ENCODE measurements around the gene ESRRG. TPM values are rescaled to one million over a fixed set of nuclear protein-coding genes. Genes with fewer than 3 reads are reported as not detected.
"Not testable (repeated sequence)": the region's sequence is repeated elsewhere in the genome, so short reads cannot be mapped to it uniquely, and the experiment has no call there.

The ESRRG gene
- 0.40 TPM for total RNA-seq

DNA sequence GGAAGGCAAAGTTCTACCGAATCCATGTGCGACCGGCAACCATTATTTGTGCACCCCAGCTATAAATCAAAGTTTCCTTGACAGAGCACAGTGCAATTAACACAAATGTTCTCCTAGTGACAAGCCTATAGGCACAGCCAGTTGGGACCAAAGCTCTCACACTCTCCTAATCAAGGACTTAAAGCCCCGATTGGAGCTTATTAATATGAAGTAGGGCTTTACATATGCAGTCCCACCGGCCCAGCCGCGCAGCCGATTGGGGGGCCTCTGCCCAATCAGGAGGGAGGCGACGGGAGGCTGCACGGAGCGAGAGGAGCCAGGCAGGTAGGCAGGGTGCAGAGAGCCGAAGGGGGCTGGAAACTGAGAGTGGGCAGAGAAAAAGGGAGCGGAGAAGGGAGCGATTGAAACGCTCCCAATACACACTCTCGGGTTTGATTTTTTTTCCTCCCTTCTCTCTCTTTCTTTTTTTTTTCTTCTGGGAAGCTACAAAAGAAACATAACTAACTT is at the start of gene ESRRG:
Gene ESRRG (minus strand): TSS at position 156 of the 507 bp plus-strand sequence. CDS start 130 bp downstream, at position 26.
- no peak for ATAC-seq

DNA sequence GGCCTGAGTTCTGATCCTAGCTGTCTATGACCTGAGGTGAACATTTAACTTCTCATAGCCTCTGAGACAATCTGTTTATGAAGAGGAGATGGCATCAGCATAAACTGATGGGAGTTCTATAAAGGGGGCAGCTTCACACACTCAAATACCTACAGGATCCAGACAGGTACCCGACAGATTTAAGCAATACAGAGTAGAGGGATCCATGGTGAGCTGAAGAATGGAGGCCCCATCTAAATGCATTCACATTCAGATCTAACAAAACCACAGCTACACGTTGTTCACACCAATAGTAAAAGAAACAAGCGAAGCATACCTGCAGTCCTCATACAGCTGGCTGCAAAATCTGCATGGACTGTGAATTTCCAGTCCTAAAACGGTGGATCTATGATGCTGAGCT is 48.7 kb upstream of the ESRRG start:
- ATAC-seq: no peak

DNA sequence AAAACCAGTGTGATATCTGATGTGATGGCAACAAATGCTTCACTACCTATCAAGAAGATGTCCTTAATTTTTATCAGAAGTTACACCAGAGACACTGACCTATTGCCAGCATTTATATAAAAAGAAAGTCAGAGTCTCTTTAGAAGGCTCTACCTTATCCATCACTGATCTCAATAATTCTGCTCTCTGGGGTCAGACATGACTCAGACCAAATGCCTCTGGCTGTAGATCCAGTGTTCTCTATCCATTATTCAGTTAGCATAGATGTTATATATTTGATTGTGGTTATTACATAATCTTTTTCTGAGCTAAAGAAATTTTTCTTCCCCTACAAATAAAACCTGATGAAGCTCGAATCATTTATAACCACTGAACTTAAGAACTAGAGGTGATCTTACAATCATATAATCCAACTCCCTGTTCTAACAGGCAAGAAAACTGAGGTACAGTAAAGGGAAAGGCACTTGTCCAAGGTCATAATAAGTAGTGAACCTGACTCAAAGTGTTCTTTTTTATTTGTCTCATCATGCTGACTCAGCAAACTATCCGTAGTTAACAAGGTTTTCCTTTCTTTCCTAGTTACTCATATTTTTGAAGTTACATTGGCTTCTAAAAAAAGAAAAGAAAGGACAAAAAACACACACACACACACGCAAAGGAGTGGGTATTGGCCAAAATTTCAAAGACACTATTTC is 43.6 kb upstream of the ESRRG start:
- ATAC-seq: peak; percentile 36

DNA sequence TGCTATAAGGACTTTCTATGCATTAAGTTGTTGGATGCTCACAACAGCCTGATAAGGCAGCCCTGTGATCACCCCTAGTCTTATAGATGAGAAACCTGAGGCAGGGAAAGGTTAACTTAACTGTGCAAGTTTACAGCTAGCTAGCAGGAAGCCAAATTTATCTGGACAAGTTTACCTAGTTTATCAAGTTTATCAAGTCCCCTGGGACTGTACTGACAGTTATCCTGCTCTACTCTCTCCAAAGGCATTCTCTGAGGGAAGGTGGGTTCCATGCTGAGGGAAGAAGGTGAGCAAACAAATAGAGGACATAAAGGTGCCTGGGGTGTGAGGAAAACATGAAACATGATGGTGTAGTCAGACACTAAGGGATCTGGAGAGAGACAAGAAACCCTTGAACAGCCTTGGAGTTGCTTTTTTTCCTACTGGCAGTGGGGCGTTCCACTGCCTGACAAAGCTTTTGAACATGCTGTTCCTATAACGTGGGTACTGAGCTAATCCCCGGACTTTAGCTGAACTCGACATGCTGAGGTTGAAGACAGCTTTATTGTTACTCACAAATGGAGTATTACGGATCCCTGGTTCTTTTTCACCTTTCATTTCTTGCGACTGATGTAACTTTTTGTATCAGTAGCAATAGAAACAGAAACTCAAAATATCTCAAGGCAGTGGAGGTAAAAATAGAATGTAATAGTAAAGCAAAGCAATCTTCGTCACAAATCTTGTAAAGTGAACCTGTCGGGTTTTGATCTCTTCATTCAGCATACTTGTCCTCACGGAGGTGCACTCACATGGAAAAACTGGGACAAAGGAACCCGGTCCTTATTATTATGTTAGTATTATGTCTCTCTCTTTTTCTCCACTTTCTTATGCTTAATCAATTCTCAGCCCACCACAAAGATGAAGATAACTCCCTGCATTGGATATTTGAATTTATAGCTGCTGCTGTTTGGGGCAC is 42.4 kb upstream of the ESRRG start:
- peak; percentile 92 for ATAC-seq

DNA sequence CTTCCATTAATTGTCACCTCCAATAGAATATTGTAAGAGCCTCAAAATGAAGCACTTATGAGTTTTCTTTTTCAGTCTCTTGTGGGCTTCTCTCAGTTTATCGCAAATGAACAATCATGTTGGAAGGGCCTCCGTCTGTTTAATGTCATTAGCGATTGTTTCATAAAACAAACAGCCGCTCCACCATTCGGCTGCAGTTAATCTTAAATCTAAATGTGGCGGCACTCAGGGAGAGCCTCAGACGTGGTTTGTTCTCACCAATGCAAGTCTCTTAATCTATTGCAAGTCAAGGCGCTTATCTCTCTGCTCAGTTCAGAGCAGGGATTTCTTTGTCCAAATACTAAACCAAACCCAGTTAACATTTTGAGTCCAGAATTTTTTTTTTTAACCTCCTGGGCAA is 34.9 kb upstream of the ESRRG start:
- ATAC-seq: no peak

DNA sequence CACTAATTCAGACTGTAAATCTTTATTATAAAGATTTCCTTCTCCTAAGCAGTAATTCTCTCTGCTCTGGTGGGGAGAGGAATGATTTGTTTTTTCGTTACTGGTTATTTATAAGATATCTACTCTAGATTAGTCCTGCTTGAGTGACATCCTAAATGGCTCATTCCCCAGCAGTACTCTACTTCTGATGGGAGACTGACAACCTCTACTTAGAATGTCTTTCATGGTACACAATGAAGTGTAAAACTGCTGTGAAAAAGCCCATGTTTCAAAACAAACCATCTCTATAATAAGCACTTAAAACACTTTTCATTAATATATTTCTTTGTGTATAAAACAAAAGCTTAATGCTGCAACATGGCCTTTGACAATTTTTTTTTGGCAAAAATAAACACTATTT is 33.9 kb upstream of the ESRRG start:
- ATAC-seq: no peak

DNA sequence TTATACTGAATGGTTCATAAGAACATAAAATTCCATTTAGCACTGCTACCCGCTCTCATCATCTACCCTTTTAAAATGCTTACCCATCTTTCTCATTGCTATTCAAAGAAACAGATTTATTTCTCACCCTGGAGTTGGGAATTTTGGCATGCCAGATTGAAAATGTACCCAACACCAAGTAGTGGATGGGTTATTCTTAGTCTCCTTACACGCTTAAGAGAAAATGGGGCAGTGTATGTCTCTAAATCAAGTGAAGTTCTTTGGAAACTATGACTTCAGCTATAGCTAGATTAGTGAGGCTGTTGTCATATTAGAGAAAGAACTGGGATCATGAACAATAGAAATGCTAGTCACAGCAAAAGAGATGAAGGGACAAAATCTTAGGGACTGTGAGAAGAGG is 27.7 kb upstream of the ESRRG start:
- no peak for ATAC-seq

DNA sequence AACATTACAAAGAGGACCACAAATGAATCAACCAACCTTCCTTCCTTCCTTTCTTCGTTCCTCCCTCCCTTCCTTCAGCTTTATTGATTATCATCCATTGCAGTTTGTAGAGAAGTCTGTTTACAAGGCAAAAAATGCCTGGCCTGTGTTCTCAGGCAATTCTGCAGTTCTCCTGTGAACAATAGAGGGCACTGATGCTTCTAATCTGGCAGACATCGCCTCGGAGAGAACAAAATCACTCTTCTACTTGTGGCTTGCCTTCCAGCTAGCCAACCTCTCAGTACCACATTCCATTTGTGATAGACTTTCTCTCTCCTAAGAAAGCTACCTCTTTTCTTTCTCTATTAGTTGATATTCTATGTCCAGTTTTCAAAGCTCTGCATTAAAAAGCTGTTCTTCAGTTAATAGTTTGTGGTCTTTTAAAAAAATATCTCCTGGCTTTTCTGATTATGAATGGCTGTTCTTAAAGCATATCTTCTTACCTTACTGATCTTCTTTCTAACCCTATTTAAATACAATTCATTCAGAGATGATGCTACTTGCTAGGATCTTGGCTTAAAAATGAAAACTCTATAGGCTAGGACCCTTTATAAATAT is 26.9 kb upstream of the ESRRG start:
- peak; percentile 46 for ATAC-seq

DNA sequence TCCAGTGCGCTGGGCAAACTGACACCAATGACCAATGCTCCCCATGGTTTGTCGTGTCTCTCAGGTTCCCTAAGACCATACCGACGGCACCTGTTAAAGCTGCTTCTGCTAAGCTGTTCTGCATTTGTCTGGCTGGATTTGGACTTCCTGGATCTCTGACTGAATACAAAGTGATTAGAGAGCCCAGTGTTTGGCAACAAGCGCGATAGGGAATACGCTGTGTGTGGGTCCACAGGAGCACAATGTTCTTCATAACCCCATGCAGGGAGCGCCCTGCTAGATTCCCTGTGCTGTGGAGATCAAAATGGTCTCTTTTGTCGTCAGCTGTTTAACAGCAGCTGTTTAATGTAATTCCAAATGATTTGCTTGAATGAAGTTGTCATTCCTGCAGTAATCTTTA is 26.0 kb upstream of the ESRRG start:
- no peak for ATAC-seq

DNA sequence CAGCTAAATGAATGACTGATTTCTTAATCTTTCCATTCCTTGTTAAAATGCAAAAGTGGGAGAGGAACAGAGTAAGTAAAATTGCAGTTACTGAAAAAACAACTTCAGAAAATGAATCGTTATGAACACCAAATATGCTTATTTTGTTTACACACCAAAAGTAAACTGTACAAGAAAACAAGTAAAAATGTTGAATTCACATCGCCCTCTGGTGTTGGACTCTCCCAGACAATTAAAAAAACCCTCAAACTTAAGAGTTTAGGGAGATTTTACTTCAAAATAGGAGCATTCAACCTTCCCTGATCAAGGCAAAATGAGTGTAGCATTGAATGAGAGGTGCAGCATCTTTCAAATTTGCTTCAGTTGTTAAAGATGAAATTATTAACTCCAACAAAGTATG is 19.4 kb upstream of the ESRRG start:
- no peak for ATAC-seq

DNA sequence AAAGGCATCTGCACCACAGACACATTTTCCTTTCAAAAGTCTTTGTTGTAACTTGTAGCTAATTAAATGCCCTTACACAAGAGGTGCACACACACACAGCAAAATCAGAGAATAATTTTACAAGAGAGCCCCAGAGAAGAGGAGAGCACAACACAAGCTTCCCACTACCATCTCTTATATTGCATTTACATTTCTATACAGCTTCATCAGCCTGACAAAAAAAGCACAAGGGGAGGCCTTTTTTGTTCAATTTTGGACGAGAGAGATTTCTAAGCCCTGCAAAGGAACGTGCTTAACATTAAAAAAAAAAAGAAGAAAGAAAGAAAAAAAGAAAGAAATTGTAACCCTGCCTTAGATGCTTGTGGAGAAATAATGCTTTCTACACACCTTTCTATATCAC is 17.1 kb upstream of the ESRRG start:
- ATAC-seq: no peak

DNA sequence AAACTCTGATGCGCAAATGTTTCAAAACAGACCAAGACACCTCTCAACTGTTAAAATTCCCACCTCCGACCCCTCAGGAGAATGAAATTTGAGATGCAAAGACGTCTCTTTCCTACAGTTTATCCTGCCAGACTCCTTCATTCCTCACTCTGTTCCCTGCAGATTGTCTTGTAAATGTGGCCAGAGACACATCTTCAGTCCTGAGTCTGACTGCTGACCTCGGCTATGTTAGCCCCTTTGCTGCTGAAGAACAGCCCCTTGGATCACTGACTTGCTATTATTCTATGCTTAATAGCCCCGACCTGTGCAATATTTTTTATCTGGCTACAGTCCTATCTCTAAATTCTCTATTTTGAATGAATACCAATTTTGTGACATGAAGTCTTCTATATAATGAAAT is 16.6 kb upstream of the ESRRG start:
- ATAC-seq: no peak

DNA sequence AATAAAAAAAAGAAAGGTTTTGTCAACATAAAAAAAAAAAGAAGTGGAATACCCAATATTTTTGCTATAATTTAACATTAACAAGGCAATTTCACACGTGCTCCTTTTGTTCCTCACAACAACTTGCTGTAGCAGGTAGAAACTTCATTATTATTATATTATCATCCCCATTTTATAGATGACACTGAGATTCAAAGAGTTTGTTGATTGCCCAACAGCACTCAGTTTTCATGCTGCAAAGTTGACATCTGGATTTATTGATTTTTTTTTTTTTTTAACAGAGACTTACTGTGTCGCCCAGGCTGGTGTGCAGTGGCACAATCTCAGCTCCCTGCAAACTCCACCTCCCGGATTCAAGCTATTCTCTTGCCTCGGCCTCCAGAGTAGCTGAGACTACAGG is 8.9 kb upstream of the ESRRG start:
- no peak for ATAC-seq

DNA sequence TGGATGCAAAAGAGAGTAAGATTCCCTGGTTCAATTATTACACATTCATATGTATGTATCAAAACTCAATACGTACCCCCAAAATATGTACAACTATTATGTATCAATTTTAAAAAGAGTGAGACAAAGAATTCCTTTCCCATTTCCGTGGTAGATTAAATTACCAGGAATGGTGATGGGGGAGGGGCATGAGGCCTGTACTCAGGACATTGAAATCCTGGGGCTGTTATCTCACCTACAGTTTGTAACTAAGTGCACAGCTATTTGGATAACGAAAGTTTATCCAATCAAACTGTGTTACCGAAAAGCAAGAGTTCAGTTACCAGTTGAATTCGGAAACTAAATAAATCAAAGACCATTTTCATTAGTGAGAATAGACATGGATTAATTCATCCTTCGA is 8.3 kb upstream of the ESRRG start:
- no peak for ATAC-seq

DNA sequence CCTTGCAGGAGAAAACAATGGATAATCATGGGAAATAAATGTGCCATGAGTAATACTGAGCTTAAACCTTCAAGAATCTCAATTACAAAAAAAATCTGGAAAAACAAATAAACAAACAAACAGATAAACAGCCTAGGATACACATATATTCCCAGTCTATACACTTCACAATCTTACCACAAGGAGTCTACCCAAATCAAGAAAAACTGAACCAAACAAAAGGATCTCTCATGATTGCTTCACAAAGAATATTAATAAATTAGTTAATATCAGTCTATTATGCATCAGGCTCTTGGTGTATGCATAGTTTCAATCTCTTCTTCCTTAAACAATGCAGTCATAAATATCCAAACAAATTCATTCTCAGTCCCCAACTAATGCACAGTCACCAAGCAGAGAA is 3.2 kb upstream of the ESRRG start:
- no peak for ATAC-seq

DNA sequence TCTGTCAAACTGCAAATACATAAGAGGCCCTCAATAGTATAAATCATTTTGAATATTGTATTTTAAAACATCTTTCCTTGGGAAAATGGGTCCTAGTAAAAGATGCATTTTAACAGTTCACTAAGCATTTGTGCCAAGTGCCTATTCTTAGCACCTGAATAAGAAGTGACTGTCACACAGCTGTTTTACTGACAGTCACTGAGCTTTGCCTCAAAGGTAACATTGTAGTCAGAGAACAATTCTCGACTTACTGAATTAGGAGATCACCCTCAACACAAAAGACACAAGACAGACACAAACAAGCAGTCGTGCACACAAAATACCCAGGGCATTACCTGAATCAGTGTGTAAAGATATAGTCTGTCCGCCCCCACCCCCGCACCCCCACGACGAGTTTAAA is 408 bp downstream of the ESRRG start:
- ATAC-seq: no peak

DNA sequence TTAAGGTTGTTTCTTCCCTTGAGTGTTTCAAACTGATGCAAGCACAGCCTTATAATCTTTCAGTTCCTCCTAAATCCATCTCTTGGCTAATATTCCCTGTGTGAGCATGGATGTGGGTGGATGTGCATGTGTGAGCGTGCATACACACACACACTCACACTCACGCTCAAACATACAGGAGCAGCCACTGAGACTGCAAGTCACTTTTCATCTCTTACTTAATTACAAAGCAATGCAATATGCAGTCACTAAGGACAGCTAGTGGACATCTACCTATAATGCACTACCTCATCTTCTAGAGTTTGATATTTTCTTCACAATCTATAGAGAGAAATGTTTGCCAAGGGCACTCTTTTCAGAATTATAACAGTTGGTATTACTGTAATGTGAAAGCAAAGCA is 1.4 kb downstream of the ESRRG start:
- ATAC-seq: no peak

DNA sequence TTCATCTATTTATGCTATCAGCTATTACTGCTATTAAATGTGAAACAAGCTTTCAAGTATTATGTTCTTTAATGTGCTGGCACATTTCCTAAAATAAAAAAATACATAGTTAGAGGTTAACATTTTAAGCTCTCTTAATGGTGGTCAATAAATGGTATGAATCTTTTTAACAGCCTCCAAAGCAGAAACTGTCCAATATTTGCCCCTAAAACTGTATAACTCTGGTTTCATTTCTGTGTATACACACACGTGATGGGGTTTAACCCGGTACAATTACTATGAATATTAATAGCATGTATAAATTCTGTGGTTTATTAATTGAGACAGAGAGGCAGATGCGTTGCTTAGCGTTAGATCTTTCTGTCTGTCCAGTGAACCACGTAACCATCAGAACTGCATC is 2.2 kb downstream of the ESRRG start:
- ATAC-seq: no peak

DNA sequence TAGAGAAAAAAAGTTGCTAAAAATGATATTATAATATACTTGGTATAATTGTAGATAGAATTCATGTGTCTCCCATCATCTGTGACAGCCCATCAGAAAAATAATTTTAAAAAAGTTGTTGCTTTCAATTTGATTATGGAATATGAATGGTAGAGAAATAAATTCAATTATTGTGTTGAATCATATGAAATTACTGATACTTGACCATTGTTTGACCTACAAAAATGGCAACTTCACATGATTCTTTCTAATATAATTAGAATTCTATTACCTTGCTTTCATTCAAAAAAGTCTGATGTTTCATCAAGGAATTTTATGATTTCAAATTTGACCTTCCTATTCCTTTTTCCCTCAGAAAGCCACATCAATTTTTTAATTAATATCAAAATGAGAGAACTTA is 11.5 kb downstream of the ESRRG start:
- ATAC-seq: no peak

DNA sequence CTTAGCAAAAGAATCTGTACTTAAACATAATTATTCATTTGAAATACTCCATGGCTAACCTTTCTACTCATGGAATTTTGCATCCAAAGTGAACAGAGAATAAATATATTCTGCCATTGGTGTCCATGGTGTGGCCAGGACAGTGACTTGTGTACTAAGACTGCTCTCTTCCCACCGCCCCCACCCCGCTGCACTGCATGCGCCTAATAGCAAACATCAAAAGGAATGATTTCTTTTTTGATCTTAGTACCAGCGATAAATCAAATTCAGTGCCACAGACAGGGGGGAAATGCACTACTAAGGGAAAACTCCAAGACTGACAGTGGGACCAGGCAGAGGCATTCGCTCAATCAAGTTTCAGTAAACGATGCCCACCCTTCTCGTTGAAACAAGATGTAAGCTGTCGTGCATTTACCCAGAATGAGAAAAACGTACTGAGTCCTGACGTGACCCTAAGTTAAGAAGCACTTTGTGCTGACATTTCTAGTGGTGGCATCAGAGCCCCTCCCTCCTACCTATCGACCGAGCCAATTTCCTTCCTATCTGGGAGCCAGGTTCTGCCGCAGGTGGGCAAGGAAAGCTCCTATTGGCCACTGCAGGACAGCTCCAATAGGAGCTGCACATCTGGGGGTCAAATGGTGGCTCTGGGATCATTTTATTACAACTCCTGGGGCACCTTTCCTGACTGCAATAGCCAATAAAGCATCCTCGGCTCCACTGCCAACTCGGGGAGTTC is 12.5 kb downstream of the ESRRG start:
- no peak for ATAC-seq

DNA sequence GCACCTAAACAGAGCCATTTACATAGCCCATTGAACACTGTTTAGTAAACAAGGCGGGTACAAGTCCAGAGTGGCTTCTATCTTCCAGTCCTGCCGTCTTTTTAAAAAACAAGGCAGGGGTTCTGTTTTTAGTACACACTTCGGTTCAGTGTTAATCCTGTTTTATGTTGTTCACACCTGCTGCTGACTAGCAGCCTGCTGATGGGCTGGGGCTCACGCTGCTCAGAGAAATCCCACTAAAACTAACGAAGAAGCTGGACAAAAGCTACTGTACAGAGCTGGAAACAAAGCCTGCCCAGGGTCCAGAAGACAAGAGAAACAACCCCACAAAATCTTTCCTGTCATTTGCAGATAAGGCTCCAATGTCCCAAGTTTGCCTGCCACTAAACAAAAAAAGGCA is 13.2 kb downstream of the ESRRG start:
- no peak for ATAC-seq

DNA sequence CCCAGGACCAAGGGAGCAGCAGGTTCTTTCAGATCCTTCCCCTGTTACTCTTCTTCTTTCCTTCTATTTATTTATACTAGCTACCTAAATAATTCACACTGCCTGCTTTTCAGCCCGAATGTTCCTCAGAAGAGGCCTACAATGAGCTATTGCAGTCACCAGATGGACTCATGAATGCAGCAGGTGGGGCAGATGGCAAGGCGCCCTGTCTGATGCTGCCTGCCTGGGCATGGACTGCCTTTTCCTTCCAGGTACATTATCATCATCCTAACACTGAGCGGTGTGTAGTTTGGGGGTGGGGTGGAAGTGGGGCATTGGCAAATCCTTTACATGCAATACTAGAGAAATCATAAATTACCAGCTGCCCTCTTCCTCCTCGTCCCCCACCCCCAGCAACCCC is 17.6 kb downstream of the ESRRG start:
- ATAC-seq: peak; percentile 75

DNA sequence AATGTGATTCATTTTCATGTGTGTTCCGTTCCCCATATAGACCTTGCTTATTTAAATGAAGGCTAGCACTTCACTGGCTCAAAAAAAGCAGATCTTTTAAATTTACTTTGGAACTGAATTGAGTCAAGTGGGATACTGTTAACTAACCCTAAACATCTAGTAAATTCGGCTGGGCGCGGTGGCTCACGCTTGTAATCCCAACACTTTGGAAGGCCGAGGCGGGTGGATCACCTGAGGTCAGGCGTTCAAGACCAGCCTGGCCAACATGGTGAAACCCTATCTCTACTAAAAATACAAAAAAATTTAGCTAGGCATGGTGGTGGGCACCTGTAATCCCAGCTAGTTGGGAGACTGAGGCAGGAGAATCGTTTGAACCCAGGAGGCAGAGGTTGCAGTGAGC is 19.2 kb downstream of the ESRRG start:
- ATAC-seq: not testable (repeated sequence)

All from esophagus mucosa (tissue), 1 donor.